Stomach smooth muscle (tissue), 2 donors: Measurements from ENCODE around the gene REC114.
"Not testable (repeated sequence)": the region's sequence is repeated elsewhere in the genome, so short reads cannot be mapped to it uniquely, and the experiment has no call there.

ENCODE experiments used
- H3K27ac ChIP-seq: one replicate; pipeline ENCODE4 v1.7.0; 2013; ENCODE audit warnings: mild to moderate bottlenecking, low read length, inconsistent platforms
- H3K27me3 ChIP-seq, 2 donors: one replicate each; pipeline ENCODE4 v1.7.0; 2013; ENCODE audit warnings: low read length in 2 of 2; ENCODE audit not compliant: insufficient read depth in 2 of 2, control insufficient read depth in 1 of 2
- H3K36me3 ChIP-seq, 2 donors: one replicate each; pipeline ENCODE4 v1.7.0; 2013; ENCODE audit warnings: low read length in 2 of 2; ENCODE audit not compliant: control insufficient read depth in 2 of 2, insufficient read depth in 2 of 2
- H3K4me1 ChIP-seq: one replicate; pipeline ENCODE4 v1.7.0; 2013; ENCODE audit warnings: low read length; ENCODE audit not compliant: control insufficient read depth, insufficient read depth
- H3K4me3 ChIP-seq, 2 donors: one replicate each; pipeline ENCODE4 v1.7.0; 2013; ENCODE audit warnings: low read length in 2 of 2
- H3K9ac ChIP-seq, 2 donors: one replicate each; pipeline ENCODE4 v1.7.0; 2013; ENCODE audit warnings: low read length in 2 of 2, mild to moderate bottlenecking in 1 of 2
- H3K9me3 ChIP-seq, 2 donors: one replicate each; pipeline ENCODE4 v1.7.0; 2013; ENCODE audit warnings: low read length in 2 of 2; ENCODE audit not compliant: control insufficient read depth in 2 of 2
- donor health status: healthy.
- donor health status: Pancreatic carcinoma.

The REC114 gene

GRCh38 chr15:73426323-73426994, 16.5 kb upstream of the REC114 start:
- Histone ChIP-seq H3K9ac (no peak overlapping the region), H3K4me1 (no peaks in the 10 kb centered on the region), H3K27me3 (peaks cover 3 to 4% of the 10 kb centered on the region in 2 donors), H3K36me3 (no peaks in the 10 kb centered on the region), H3K27ac (no peak overlapping the region), H3K9me3 (no peaks in the 10 kb centered on the region), H3K4me3 (no peak overlapping the region)

- not testable (repeated sequence) for H3K27ac ChIP-seq, H3K36me3 ChIP-seq, H3K27me3 ChIP-seq, H3K9ac ChIP-seq, H3K4me1 ChIP-seq, H3K9me3 ChIP-seq, H3K4me3 ChIP-seq
These were observed 11.6 kb upstream of the REC114 start for GRCh38 chr15:73431329-73431728.

GRCh38 chr15:73433873-73434272, 9.1 kb upstream of the REC114 start:
- Histone ChIP-seq H3K27ac (no peak overlapping the region), H3K36me3 (no peaks in the 10 kb centered on the region), H3K27me3 (peaks cover 3 to 8% of the 10 kb centered on the region in 2 donors), H3K4me3 (no peak overlapping the region), H3K9me3 (no peaks in the 10 kb centered on the region), H3K9ac (no peak overlapping the region), H3K4me1 (no peaks in the 10 kb centered on the region)

GRCh38 chr15:73436613-73437012, 6.4 kb upstream of the REC114 start:
- Histone ChIP-seq H3K9me3 (no peaks in the 10 kb centered on the region), H3K4me1 (no peaks in the 10 kb centered on the region), H3K27ac (no peak overlapping the region), H3K27me3 (peaks cover 6 to 8% of the 10 kb centered on the region in 2 donors), H3K4me3 (no peak overlapping the region), H3K36me3 (no peaks in the 10 kb centered on the region), H3K9ac (no peak overlapping the region)

- Histone ChIP-seq H3K9ac (no peak overlapping the region), H3K27ac (no peak overlapping the region), H3K9me3 (no peaks in the 10 kb centered on the region), H3K36me3 (no peaks in the 10 kb centered on the region), H3K4me1 (no peaks in the 10 kb centered on the region), H3K27me3 (peaks cover 6 to 8% of the 10 kb centered on the region in 2 donors), H3K4me3 (no peak overlapping the region)
These were observed 5.3 kb upstream of the REC114 start for GRCh38 chr15:73437543-73438109.

- Histone ChIP-seq H3K9ac (no peak overlapping the region), H3K27ac (no peak overlapping the region), H3K36me3 (no peaks in the 10 kb centered on the region), H3K4me1 (no peaks in the 10 kb centered on the region), H3K4me3 (no peak overlapping the region), H3K27me3 (peaks cover 8 to 9% of the 10 kb centered on the region in 2 donors), H3K9me3 (no peaks in the 10 kb centered on the region)
These were observed 4.3 kb upstream of the REC114 start for GRCh38 chr15:73438651-73439050.

GRCh38 chr15:73440571-73440970, 2.4 kb upstream of the REC114 start:
- Histone ChIP-seq H3K36me3 (no peaks in the 10 kb centered on the region), H3K9ac (no peak overlapping the region), H3K9me3 (no peaks in the 10 kb centered on the region), H3K4me3 (no peak overlapping the region), H3K27me3 (peaks cover 5 to 9% of the 10 kb centered on the region in 2 donors), H3K27ac (no peak overlapping the region), H3K4me1 (no peaks in the 10 kb centered on the region)

- H3K27ac ChIP-seq: no peak overlapping the region
- no peak overlapping the region for H3K9ac ChIP-seq
- H3K9me3 ChIP-seq: no peaks in the 10 kb centered on the region
- no peaks in the 10 kb centered on the region for H3K4me1 ChIP-seq
- peaks cover 5 to 12% of the 10 kb centered on the region in 2 donors for H3K27me3 ChIP-seq
- H3K36me3 ChIP-seq: no peaks in the 10 kb centered on the region
- H3K4me3 ChIP-seq: no peak overlapping the region
These were observed 543 bp upstream of the REC114 start for GRCh38 chr15:73442421-73442820.

GRCh38 chr15:73447471-73447870, 4.5 kb downstream of the REC114 start:
- H3K27me3 ChIP-seq, H3K9me3 ChIP-seq, H3K4me1 ChIP-seq, H3K36me3 ChIP-seq, H3K4me3 ChIP-seq, H3K9ac ChIP-seq, H3K27ac ChIP-seq: not testable (repeated sequence)

- not testable (repeated sequence) for H3K9ac ChIP-seq, H3K4me1 ChIP-seq, H3K4me3 ChIP-seq, H3K9me3 ChIP-seq, H3K27me3 ChIP-seq, H3K36me3 ChIP-seq, H3K27ac ChIP-seq
These were observed 5.3 kb downstream of the REC114 start for GRCh38 chr15:73448158-73448758.

- H3K9me3 ChIP-seq, H3K27me3 ChIP-seq, H3K27ac ChIP-seq, H3K36me3 ChIP-seq, H3K4me1 ChIP-seq, H3K4me3 ChIP-seq, H3K9ac ChIP-seq: not testable (repeated sequence)
These were observed 7.0 kb downstream of the REC114 start for GRCh38 chr15:73449980-73450379.
